Ishikawa (cell line): ENCODE measurements around the gene KLK14.

Experiments used
- EGR1 ChIP-seq: IDR thresholded peaks from 2 replicates; pipeline ENCODE4 v1.6.1; 2012
- EP300 ChIP-seq: IDR thresholded peaks from 2 replicates; pipeline ENCODE4 v1.6.1; 2012; ENCODE audit warnings: borderline replicate concordance
- FOXM1 ChIP-seq: IDR thresholded peaks from 2 replicates; pipeline ENCODE4 v1.6.1; 2012; ENCODE audit warnings: low read depth, borderline replicate concordance
- NFIC ChIP-seq: IDR thresholded peaks from 2 replicates; pipeline ENCODE4 v1.6.1; 2012
- RAD21 ChIP-seq: IDR thresholded peaks from 2 replicates; pipeline ENCODE4 v1.6.1; 2012; ENCODE audit warnings: low read depth
- TAF1 ChIP-seq: IDR thresholded peaks from 2 replicates; pipeline ENCODE4 v1.6.1; 2012; ENCODE audit warnings: low read depth, mild to moderate bottlenecking
- TCF12 ChIP-seq: IDR thresholded peaks from 2 replicates; pipeline ENCODE4 v1.6.1; 2012; ENCODE audit warnings: low read depth
- TEAD4 ChIP-seq: IDR thresholded peaks from 2 replicates; pipeline ENCODE4 v1.6.1; 2012
- YY1 ChIP-seq: IDR thresholded peaks from 2 replicates; pipeline ENCODE4 v1.6.1; 2012; ENCODE audit warnings: low read depth
- TF ChIP-seq, protein P1 (sequence below): IDR thresholded peaks from 2 replicates; pipeline ENCODE4 v1.6.1; 2012
- TF ChIP-seq, protein P2 (sequence below): IDR thresholded peaks from 2 replicates; pipeline ENCODE4 v1.6.1; 2012

DNA sequence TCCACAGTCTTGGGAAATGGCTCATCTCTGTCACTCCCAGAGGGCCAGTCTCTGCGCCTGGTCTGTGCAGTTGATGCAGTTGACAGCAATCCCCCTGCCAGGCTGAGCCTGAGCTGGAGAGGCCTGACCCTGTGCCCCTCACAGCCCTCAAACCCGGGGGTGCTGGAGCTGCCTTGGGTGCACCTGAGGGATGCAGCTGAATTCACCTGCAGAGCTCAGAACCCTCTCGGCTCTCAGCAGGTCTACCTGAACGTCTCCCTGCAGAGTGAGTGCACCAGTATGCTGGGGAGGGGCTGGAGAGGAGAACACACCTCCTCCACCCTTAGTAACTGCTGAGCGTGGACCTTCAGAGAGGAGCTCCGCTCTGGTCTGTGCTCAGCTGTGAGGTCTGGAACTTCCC, 44.3 kb upstream of the KLK14 start:
- TF ChIP-seq YY1 = no peak
- no peak for TF ChIP-seq TEAD4
- TF ChIP-seq EGR1 = no peak
- no peak for TF ChIP-seq TAF1
- no peak for TF ChIP-seq TCF12
- no peak for TF ChIP-seq EP300
- TF ChIP-seq NFIC = no peak
- TF ChIP-seq, protein P1, sequence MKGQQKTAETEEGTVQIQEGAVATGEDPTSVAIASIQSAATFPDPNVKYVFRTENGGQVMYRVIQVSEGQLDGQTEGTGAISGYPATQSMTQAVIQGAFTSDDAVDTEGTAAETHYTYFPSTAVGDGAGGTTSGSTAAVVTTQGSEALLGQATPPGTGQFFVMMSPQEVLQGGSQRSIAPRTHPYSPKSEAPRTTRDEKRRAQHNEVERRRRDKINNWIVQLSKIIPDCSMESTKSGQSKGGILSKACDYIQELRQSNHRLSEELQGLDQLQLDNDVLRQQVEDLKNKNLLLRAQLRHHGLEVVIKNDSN = no peak
- no peak for TF ChIP-seq RAD21
- TF ChIP-seq FOXM1 = no peak
- TF ChIP-seq, protein P2, sequence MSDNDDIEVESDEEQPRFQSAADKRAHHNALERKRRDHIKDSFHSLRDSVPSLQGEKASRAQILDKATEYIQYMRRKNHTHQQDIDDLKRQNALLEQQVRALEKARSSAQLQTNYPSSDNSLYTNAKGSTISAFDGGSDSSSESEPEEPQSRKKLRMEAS = no peak
